NCI-H526 (cell line): ENCODE data around the gene KMT2B.
A peak's percentile ranks its signal among the peaks of the same experiment; 100 is the strongest.
"Not testable (repeated sequence)": the region's sequence is repeated elsewhere in the genome, so short reads cannot be mapped to it uniquely, and the experiment has no call there.

Source experiments
- DNase-seq, 2 experiments: peaks; one replicate each; lab custom pipeline; 2025; lab: John Stamatoyannopoulos, UW

The KMT2B gene

DNA sequence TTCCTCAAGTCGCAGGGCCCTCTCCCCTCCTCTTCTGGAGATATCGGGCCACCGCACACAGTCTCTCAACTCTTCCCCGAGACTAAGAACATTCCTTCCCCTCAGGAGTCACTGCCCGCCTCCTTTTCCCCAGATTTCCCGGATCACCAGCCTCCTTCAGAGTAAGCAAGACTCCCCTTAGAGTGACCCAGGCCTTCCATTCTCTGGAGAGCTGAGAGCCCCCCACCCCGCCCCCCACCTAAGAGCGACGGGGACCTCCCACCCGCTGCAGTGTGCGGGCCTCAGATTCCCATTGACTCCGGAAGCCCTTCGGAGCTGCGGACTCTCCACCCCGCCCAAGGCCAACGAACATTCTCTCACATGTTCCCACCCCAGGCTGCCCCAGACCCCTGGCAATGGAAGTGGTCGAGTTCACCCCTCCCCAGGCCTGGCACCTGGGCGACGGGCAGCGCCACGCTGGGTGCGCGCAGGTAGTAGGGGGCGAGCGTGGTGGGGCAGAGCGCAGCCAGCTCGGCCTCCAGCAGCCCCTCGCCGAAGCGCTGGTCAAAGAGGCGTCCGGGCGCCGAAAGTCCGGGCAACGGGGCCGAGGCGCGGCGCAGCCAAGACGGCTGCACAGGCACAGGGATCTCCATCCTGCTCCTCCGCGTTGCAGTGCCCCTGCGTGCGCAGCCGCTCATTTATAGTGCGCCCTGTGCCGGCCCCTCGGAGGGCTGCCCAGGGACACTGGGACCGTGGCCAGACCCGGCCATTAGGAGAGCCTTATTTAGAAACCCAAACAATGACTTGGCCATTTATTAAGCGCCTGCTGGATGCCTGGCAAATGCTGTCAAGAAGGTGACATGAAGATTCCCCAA lies 38.8 kb downstream of the KMT2B start, which contains the start of gene HSPB6:
HSPB6 (minus strand) TSS at position 653 of the 854 bp plus-strand sequence; CDS start at position 632, 21 bp downstream.
- no peak for DNase-seq

DNA sequence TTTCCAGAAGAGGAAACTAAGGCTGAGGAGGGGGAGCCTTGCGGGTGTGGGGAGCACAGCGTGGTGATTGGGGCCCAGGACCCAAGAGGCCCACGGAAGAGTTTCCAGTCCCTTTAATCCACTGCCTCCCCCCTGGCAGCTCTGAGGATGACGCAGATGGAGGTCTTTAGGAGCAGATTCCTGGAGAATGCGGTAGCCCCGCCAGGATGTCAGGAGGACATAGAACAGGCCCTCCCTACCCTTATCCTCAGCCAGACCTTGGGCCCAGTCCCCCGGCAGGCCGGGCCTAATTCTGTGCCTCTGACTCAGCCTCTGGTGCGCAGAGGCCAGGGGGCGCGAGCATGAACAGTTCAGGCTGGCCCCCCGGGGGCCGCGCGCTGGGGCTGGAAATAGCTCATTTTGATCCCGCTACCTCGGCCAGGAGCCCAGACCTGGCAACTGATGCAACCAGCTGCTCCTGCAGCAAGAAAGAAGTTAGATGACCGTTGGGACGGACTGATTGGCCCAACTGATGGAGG lies 39.5 kb downstream of the KMT2B start:
- peak in 1 of 2 experiments; percentile 78 for DNase-seq

DNA sequence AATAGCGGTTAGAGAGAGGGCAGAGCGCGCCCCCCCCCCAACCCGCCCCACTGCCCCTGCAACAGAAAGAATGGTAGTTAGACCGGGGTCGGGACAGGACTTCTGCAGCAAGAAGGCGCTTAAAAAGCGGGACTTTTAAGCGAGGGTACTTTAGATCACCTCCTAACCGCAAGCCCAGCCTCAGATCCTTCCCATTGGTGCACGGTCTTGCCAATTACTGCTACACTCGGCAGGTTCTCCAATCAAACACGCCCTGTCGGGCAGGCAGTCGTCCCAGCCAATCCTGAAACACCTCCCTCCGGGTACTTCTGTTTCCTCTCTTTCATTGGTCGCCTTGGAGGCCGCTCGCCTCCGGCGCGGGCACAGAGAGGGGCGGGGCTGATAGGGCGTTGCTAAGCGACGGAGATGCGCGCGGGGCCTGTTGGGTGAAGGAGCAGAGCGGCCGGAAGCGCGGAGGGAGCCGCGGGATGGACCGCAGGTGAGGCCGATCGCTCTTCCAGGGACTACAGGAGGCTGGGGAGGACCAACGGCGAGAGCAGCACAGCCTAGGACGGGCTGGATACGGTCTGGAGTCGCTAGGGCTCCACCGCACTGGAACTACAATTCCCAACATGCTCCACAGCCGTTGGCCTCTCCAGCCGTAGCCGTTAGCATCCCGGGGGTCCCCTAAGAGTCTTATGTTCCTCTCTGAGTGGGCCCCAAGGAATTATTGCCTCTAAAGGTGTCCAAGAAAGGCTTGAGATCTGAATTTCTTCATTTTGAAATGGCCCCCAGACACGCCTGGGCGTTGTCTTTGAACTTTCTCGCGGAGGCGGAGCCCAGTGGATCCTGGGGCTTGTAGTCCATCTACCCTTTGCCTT lies 40.2 kb downstream of the KMT2B start, which contains the start of gene PROSER3:
PROSER3 (plus strand) TSS at position 428 of the 860 bp plus-strand sequence; CDS start at position 468, 40 bp downstream.
- DNase-seq = peak; percentile 100

DNA sequence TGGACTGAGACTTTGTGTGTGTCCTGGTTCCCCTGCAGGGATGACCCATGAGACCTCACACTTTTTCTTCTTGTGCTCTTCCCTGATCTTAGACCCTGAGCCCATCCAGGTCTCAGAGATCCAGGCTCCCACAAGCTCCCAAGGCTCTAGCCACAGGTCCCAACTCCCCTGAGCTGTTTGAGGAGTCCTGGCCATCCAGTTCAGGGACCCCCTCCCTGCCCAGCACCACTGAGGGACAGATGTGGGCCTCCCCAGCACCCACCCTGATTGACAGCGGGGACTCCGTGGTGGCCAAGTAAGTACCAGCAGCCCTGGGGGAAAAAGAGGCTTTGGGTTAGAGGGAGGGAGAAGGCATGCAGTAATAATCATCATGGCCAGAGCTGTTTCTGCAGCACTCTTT lies 41.9 kb downstream of the KMT2B start:
- no peak for DNase-seq

DNA sequence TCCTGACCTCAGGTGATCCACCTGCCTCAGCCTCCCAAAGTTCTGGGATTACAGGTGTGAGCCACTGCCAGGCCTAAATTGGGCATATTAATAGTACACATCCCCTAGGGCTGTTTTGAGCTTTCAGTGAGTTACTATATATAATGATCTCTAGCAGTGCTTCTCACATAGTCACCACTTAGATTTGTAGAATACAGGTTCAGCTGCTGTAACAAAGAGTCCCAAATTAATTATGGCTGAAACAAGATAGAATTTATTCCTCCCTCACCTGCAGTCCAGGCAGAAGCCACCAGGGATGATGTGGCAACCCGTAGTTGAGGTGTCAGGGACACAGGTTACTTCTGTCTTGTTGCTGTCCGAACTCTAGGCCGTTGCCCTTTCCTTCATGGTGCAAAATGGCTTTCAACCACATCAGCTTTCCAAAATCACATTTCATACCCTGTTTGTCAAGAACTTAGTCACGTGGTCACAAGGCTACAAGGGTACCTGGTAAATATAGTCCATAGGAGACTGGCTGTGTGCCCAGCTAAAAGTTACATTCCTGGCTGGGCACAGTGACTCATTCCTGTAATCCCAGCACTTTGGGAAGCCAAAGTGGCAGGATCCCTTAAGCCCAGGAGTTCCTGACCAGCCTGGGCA lies 43.0 kb downstream of the KMT2B start:
- no peak for DNase-seq

DNA sequence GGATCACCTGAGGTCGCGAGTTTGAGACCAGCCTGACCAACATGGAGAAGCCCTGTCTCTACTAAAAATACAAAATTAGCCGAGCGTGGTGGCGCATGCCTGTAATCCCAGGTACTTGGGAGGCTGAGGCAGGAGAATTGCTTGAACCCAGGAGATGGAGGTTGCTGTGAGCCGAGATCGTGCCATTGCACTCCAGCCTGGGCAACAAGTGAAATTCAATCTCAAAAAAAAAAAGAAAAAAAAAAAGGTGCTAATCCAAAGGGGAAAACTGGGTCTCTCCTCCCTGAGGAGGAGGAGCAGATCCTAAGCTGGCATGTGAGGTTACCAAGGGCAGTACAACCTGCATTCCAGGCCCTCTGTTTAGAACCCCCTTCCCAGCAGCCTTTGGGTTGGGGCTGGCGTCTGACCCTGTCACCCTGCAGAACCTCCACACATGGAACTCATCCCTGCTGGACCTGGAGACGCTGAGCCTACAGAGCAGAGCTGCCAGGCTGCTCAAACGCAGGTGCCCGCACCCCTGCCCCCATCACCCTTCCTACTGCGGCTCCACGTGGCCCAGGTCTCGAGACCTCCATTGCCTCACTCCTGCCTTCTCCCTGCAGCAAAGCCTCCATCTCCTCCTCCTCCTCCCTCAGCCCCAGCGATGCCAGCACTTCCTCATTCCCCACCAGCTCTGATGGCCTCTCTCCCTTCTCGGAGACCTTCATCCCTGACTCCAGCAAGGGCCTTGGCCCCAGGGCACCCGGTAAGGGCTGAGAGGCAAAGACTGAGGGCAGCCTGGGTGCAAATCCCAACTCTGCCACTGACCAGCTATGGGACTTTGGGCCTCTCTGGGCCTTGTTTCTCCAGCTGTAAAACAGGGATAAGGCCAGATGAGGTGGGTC lies 46.9 kb downstream of the KMT2B start:
- DNase-seq = no peak

DNA sequence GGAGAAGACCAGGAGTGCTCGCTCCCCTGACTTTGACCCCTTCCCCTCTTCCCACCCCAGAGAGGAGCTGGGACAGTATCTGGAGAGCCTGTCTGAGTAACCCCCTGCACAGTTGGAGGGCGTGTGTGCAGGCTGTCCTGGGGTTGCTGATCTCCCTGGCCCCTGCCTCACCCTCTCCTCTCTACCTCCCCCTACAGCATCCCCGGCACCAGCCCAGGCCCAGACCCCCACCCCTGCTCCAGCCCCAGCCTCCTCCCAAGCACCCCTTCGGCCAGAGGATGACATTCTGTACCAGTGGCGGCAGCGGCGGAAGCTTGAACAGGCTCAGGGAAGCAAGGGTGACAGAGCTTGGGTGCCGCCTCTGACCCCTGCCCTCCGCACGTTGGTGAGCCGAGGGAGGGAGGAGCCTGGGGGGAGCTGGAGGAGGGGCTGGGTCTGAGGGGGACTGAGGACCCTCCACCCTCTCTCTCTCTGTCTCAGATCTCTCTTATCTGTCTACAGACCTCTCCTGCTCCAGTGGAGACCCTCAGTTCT lies 48.8 kb downstream of the KMT2B start:
- no peak for DNase-seq

DNA sequence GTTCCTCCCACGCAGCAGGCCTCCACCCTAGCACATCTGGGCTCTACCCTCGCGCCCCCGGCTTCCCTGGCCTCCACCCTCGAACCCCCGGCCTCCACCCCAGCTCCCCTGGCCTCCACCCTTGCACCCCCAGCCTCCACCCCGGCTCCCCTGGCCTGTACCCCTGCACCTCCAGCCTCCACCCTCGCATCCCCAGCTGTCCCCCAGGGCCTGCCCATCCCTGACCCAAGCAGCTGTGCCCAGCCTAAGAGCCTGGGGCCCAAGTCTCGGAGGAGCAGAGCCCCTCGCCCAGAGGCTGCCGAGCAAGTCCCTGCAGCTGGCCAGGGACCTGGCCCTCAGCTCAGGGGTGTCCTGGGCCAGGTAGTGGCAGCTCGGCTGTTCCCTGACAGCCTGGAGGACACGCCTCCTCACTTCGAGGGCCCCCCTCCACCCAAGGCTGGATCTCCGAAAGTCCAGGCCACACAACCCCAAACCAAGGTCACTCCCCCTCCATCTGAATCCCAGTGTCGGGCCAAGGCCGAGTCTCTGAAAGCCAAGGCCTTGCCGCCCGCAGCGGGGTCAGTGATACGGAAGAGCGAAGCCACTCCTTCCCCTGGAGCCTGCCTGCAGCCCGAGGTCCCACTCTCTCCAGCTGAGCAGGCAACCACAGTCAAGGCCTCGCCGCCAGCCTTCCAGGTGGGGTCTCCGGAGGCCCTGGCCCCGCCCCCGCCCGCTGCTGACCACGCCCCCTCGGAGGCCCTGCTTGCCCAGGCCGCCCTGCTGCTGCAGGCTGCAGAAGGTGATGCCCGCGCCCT lies 49.7 kb downstream of the KMT2B start:
- peak in 1 of 2 experiments; percentile 76 for DNase-seq

DNA sequence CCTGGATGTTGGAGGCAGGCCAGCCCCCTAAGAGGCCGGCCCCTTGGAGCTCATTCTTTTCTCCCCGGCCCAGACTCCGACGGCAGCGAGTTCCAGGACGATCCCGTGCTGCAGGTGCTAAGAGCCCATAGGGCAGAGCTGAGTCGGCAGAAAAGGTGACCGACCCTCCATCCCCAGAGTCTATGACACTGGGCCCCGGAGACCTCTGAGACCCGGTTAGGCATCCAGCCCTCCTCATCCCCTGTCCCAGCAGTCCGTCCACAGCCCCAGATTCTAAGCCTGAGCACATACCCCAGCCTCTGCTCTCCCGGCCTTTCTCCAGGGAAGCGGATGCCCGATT lies 50.2 kb downstream of the KMT2B start:
- no peak for DNase-seq

DNA sequence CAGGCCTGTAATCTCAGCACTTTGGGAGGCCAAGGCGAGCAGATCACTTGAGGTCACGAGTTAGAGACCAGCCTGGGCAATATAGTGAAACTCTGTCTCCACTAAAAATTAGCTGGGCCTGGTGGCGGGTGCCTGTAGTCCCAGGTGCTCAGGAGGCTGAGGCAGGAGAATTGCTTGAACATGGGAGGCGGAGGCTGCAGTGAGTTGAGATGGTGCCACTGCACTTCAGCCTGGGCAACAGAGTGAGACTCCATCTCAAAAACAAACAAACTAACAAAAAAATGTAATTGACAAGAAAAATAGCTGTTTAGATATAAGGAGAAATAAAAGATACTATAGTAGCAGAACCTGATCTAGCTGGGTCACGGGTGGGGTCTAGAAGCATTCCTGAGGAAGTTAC lies 54.6 kb downstream of the KMT2B start:
- DNase-seq = not testable (repeated sequence)

DNA sequence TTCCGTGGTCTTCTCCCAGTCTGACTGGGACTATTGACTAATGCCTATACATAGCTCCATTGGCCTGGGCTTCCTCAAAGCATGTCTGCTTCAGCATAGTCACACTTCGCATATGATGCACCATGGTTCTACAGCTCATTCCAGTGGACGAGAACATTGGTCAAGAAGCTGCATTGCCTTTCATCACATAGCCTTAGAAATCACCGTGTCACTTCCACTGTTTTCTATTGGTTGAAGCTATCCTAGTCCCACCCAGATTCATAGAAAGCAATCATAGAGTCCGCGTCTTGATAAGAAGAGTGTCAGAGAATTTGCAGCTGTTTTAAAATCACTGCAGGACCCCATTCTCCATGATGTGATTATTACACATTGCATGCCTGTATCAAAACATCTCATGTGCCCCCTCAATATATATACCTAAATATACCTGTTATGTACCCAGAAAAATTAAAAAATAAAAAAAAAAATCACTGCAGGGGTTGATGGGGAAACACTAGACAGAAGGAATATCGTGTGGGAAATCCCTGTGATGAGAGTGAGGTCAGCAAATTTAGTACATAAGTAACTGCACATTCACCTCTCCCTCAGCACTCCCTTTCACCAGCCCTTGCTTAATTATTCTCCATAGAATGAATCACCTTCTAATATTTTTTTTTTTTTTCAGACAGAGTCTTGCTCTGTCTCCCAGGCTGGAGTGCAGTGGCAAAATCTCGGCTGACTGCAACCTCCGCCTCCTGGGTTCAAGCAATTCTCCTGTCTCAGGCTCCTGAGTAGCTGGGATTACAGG lies 55.4 kb downstream of the KMT2B start:
- DNase-seq = no peak

DNA sequence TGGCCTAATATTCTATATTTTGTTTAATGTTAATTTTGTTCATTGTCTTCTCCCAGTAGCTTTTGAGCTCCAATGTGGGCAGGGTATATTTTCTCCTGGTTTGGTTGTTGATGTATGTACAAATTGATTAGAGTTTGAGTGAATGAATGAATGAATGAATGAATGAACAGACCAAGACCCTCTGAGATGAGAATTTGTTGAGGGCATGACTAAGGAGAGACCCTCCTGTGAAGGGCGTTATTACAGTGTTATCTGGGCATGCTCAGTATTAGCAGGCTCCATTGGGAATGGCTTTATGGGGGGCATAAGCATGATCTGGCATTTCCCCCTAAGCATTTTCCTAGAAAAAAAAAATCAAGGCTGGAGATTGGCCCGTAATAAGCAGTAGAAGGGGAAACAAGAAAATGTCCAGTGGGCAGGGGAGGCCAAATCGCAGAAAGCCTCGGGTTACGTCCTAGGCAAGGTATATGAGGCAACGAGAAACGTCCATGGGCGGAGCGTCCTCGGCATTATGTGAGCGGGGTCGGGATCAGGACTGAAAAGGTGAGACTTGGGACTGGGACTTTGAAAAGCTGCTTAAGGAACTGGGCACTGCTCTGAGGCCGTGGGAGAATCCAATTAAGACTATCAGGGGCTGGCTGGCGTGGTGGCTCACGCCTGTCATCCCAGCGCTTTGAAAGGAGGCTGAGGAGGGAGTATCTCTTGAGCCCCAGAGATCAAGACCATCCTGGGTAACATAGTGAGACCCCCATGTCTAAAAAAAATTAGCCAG lies 56.7 kb downstream of the KMT2B start:
- peak; percentile 41 to 61 for DNase-seq

DNA sequence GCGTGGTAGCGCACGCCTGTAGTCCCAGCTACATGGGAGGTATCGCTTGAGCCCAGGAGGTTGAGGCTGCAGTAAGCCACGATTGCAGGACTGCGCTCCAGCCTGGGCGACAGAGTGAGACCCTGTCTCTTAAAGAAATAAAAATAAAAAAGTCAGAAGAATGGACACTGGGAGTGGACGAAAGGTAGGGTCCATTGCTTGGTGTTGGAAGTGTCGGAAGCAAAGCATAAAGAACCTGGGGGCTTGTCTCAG lies 57.2 kb downstream of the KMT2B start:
- DNase-seq = no peak

DNA sequence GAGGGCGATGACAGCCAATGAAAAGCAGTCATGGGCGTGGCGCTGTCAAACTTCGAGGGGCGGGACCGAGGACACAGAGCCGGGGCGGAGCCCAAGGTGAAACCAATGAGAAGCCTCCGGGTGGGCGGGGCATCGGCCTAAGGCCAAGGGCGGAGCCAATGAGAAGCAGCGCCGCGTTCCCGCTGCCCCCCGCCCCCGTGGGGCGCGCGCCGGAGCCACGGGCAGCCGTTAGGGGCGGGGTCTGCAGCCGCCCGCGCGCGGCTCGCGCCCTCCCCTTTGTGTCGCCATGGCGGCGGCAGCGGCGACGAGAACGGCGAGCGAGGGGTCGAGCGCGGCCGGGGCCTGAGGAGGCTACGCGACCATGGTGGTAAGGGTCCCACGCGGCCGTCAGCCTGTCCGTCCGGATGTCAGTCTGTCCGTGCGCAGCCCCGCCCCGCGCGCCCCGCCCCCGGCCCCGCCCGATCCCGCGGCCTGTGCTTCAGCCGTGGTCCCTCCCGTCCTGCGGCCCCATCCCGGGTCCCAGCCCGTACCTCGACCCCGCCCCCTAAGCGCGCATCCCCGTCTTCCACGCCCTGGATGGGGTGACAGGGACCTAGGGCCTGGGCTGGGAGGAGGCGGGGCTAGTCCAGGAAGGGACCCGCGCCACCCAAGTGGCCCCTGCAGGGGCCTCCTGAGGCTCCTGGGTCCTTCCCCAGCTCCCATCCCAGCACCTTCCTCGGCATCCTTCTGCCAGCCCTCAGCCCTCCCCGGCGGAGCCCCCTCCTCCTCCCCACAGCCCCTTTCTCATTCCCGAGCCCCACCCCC lies 57.7 kb downstream of the KMT2B start, which contains the start of gene ARHGAP33:
ARHGAP33 (plus strand) TSS at position 267 of the 804 bp plus-strand sequence; CDS start at position 362, 95 bp downstream.
- DNase-seq = peak; percentile 97 to 100

DNA sequence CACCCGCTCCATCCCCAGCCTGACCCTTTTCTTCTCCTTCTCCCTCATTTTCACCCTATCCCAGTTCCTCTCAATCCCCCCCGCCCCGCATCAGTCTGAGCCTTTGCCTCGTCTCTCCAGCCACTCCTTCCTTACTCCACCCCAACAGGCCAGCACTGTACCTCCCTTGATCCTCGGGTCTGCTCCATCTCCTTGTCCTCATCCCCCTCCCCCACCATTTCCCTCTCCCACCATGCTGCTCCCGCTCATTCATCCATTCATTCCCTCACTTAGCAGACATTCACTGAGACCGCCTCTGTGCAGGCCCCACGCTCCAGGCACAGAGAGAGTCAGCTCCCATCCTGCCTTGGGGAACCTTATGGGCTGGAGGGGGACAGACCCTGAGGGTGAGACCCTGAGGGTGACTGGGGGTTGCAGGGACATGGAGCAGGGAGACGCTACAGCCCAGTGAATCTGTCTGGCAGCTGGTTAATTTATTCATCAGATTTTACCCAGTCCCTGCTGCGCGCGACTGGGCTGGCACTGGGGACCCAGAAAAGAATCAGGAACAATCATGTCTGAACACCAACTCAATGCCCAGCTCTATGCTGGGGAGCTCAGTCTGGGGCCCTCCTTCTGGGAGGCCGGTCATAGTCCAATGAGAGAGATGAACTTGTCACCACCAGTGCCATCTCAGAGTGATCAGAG lies 58.4 kb downstream of the KMT2B start:
- peak; percentile 41 to 70 for DNase-seq

DNA sequence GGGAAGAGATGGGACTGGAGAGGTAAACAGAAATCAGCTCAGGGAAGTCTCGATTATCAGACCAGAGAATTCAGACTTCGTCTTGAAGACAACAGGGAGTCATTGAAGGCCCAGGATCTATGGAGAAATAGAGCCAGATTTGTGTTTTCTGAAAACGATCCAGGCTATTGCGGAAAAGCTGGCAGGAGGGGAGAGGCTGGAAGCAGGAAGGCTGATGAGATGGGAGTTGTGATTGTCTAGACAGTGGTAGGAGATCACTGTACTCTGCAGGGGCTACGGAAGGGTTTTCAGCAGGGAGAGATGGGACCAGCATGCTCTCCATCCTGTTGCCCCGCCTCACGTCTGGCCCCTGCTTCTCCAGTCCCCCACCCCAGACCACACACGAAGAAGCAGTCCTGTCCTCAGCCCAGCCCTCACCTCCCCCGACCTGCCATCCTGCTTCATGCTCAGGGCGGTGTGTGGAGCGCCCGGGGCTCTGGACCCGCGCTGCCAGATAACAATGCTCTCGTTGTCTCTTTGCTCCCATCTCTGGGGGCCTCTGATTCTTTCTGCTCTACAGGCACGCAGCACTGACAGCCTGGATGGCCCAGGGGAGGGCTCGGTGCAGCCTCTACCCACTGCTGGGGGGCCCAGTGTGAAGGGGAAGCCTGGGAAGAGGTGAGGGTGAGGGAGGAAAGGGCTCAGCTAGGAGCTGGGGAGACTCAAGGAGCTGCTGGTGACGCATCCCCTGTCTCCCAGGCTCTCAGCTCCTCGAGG lies 59.5 kb downstream of the KMT2B start:
- peak in 1 of 2 experiments; percentile 56 for DNase-seq
